Inferior parietal cortex (tissue), 1 donor: ENCODE data around the gene DMD.
"Not testable (repeated sequence)": the region's sequence is repeated elsewhere in the genome, so short reads cannot be mapped to it uniquely, and the experiment has no call there.

Experiments used
- DNase-seq: peaks from one replicate; pipeline ENCODE4 v3.0.0-alpha.2; 2016; ENCODE audit errors: extremely low spot score

Gene DMD

GRCh38 chrX:32045149-32045548 is 1166.2 kb downstream of the DMD start:
- DNase-seq = no peak

- peak; percentile 17 for DNase-seq
These were observed 1170.2 kb downstream of the DMD start for GRCh38 chrX:32041181-32041580.

- no peak for DNase-seq
These were observed 1184.6 kb downstream of the DMD start for GRCh38 chrX:32026772-32027171.

GRCh38 chrX:32024072-32024471 is 1187.3 kb downstream of the DMD start:
- DNase-seq = no peak

- DNase-seq = no peak
These were observed 1195.2 kb downstream of the DMD start for GRCh38 chrX:32016195-32016594.

- DNase-seq = no peak
These were observed 1200.4 kb downstream of the DMD start for GRCh38 chrX:32010948-32011347.

- no peak for DNase-seq
These were observed 1201.1 kb downstream of the DMD start for GRCh38 chrX:32010212-32010611.

GRCh38 chrX:31993637-31994036 is 1217.7 kb downstream of the DMD start:
- DNase-seq = no peak

- DNase-seq = no peak
These were observed 1222.4 kb downstream of the DMD start for GRCh38 chrX:31988975-31989374.

GRCh38 chrX:31981546-31982062 is 1229.7 kb downstream of the DMD start:
- no peak for DNase-seq

- DNase-seq = no peak
These were observed 1241.6 kb downstream of the DMD start for GRCh38 chrX:31969714-31970113.

GRCh38 chrX:31962256-31962655 is 1249.1 kb downstream of the DMD start:
- no peak for DNase-seq

- no peak for DNase-seq
These were observed 1276.4 kb downstream of the DMD start for GRCh38 chrX:31934842-31935370.

- DNase-seq = no peak
These were observed 1277.3 kb downstream of the DMD start for GRCh38 chrX:31934015-31934414.

- no peak for DNase-seq
These were observed 1278.6 kb downstream of the DMD start for GRCh38 chrX:31932769-31933168.

GRCh38 chrX:31932320-31932719 is 1279.0 kb downstream of the DMD start:
- DNase-seq = not testable (repeated sequence)

- no peak for DNase-seq
These were observed 1280.1 kb downstream of the DMD start for GRCh38 chrX:31931225-31931624.

GRCh38 chrX:31929366-31929765 is 1282.0 kb downstream of the DMD start:
- no peak for DNase-seq

GRCh38 chrX:31921236-31921635 is 1290.1 kb downstream of the DMD start:
- DNase-seq = no peak

- DNase-seq = no peak
These were observed 1301.3 kb downstream of the DMD start for GRCh38 chrX:31909850-31910572.

GRCh38 chrX:31894152-31894551 is 1317.2 kb downstream of the DMD start:
- no peak for DNase-seq

- DNase-seq = no peak
These were observed 1317.8 kb downstream of the DMD start for GRCh38 chrX:31893525-31893924.

- DNase-seq = no peak
These were observed 1322.3 kb downstream of the DMD start for GRCh38 chrX:31889088-31889487.

GRCh38 chrX:31884535-31884934 is 1326.8 kb downstream of the DMD start:
- DNase-seq = no peak
